Effector memory CD4-positive, alpha-beta T cell (primary cell): ENCODE results near the gene PLSCR5.

Experiments used
- DNase-seq, 3 donors: peaks; one replicate each; pipeline ENCODE4 v3.0.0-alpha.2; 2020
- H3K27ac ChIP-seq: 2 replicates; pipeline ENCODE4 v1.7.0; 2013; ENCODE audit warnings: mild to moderate bottlenecking, low read length, moderate library complexity; ENCODE audit not compliant: insufficient read depth, poor library complexity, severe bottlenecking
- H3K27me3 ChIP-seq: replicated peaks from 2 replicates; pipeline ENCODE4 v1.7.0; 2013; ENCODE audit warnings: mild to moderate bottlenecking, low read length; ENCODE audit not compliant: insufficient read depth, control insufficient read depth, poor library complexity, severe bottlenecking
- H3K36me3 ChIP-seq: 2 replicates; pipeline ENCODE4 v1.7.0; 2013; ENCODE audit warnings: mild to moderate bottlenecking, low read length, moderate library complexity; ENCODE audit not compliant: control insufficient read depth, insufficient read depth
- H3K4me1 ChIP-seq: 2 replicates; pipeline ENCODE4 v1.7.0; 2013; ENCODE audit warnings: low read length, mild to moderate bottlenecking; ENCODE audit not compliant: control insufficient read depth, insufficient read depth, poor library complexity, severe bottlenecking
- H3K4me3 ChIP-seq: 2 replicates; pipeline ENCODE4 v1.7.0; 2013; ENCODE audit warnings: low read length, low read depth, mild to moderate bottlenecking; ENCODE audit not compliant: insufficient read depth, poor library complexity, severe bottlenecking
- H3K9me3 ChIP-seq: 2 replicates; pipeline ENCODE4 v1.7.0; 2013; ENCODE audit warnings: mild to moderate bottlenecking, low read length, moderate library complexity; ENCODE audit not compliant: control insufficient read depth

Gene PLSCR5

GRCh38 chr3:146546366-146546965, 58.7 kb downstream of the PLSCR5 start:
- H3K4me3 ChIP-seq = no peak overlapping the region
- no peak for DNase-seq
- peaks cover 8% of the 10 kb centered on the region for H3K4me1 ChIP-seq
- no peaks in the 10 kb centered on the region for H3K9me3 ChIP-seq
- no peaks in the 10 kb centered on the region for H3K27me3 ChIP-seq
- H3K27ac ChIP-seq = no peak overlapping the region
- no peaks in the 10 kb centered on the region for H3K36me3 ChIP-seq

- Histone ChIP-seq H3K36me3 (no peaks in the 10 kb centered on the region), H3K27me3 (no peaks in the 10 kb centered on the region), H3K4me1 (peaks cover 8% of the 10 kb centered on the region), H3K4me3 (peak overlapping the region; percentile 81), H3K27ac (peak overlapping the region; percentile 52), H3K9me3 (no peaks in the 10 kb centered on the region)
- no peak for DNase-seq
Observed at GRCh38 chr3:146544929-146545528, 60.1 kb downstream of the PLSCR5 start.

- no peaks in the 10 kb centered on the region for H3K27me3 ChIP-seq
- H3K27ac ChIP-seq = peak within 1 kb of the TSS; percentile 52
- peak within 1 kb of the TSS; percentile 81 for H3K4me3 ChIP-seq
- no peaks in the 10 kb centered on the region for H3K36me3 ChIP-seq
- peak; percentile 49 to 53 (median 50) for DNase-seq
- no peaks in the 10 kb centered on the region for H3K9me3 ChIP-seq
- peaks cover 8% of the 10 kb centered on the region for H3K4me1 ChIP-seq
Observed at GRCh38 chr3:146544002-146544928, 60.9 kb downstream of the PLSCR5 start, which contains the start of gene PLSCR1. TSS of gene PLSCR1 (minus strand) at chr3:146544607. CDS start at chr3:146536552, 8,055 bp downstream.

- Histone ChIP-seq H3K4me1 (peaks cover 8% of the 10 kb centered on the region), H3K27ac (no peak overlapping the region), H3K27me3 (no peaks in the 10 kb centered on the region), H3K4me3 (peak overlapping the region; percentile 81), H3K36me3 (no peaks in the 10 kb centered on the region), H3K9me3 (no peaks in the 10 kb centered on the region)
- no peak for DNase-seq
Observed at GRCh38 chr3:146543461-146544001, 61.6 kb downstream of the PLSCR5 start.

- Histone ChIP-seq H3K27me3 (no peaks in the 10 kb centered on the region), H3K27ac (no peak overlapping the region), H3K9me3 (no peaks in the 10 kb centered on the region), H3K36me3 (no peaks in the 10 kb centered on the region), H3K4me1 (peaks cover 8% of the 10 kb centered on the region), H3K4me3 (peak overlapping the region; percentile 81)
- DNase-seq = no peak
Observed at GRCh38 chr3:146542978-146543377, 62.2 kb downstream of the PLSCR5 start.

- Histone ChIP-seq H3K4me3 (no peak overlapping the region), H3K27me3 (no peaks in the 10 kb centered on the region), H3K27ac (no peak overlapping the region), H3K36me3 (no peaks in the 10 kb centered on the region), H3K9me3 (no peaks in the 10 kb centered on the region), H3K4me1 (peaks cover 8% of the 10 kb centered on the region)
- DNase-seq = no peak
Observed at GRCh38 chr3:146542179-146542578, 63.0 kb downstream of the PLSCR5 start.

GRCh38 chr3:146540978-146541377, 64.2 kb downstream of the PLSCR5 start:
- DNase-seq = no peak
- H3K27me3 ChIP-seq = no peaks in the 10 kb centered on the region
- no peak overlapping the region for H3K27ac ChIP-seq
- peaks cover 8% of the 10 kb centered on the region for H3K4me1 ChIP-seq
- no peaks in the 10 kb centered on the region for H3K9me3 ChIP-seq
- no peak overlapping the region for H3K4me3 ChIP-seq
- H3K36me3 ChIP-seq = no peaks in the 10 kb centered on the region

GRCh38 chr3:146540236-146540635, 64.9 kb downstream of the PLSCR5 start:
- H3K4me3 ChIP-seq = no peak overlapping the region
- no peaks in the 10 kb centered on the region for H3K9me3 ChIP-seq
- H3K36me3 ChIP-seq = no peaks in the 10 kb centered on the region
- H3K27ac ChIP-seq = no peak overlapping the region
- no peak for DNase-seq
- no peaks in the 10 kb centered on the region for H3K27me3 ChIP-seq
- H3K4me1 ChIP-seq = peaks cover 8% of the 10 kb centered on the region

GRCh38 chr3:146539315-146539714, 65.8 kb downstream of the PLSCR5 start:
- no peak for DNase-seq
- no peak overlapping the region for H3K4me3 ChIP-seq
- H3K27me3 ChIP-seq = no peaks in the 10 kb centered on the region
- H3K36me3 ChIP-seq = no peaks in the 10 kb centered on the region
- no peak overlapping the region for H3K27ac ChIP-seq
- no peaks in the 10 kb centered on the region for H3K9me3 ChIP-seq
- H3K4me1 ChIP-seq = peaks cover 8% of the 10 kb centered on the region
